ENCODE results near the gene NOX1. TPM values are rescaled to one million over a fixed set of nuclear protein-coding genes. Genes with fewer than 3 reads are reported as not detected.
A peak's percentile ranks its signal among the peaks of the same experiment; 100 is the strongest.

Gene NOX1
- polyA plus RNA-seq, 2 of the 4 experiments (the other 2 are of a cell fraction): 1.4 TPM; not detected in 1

DNA sequence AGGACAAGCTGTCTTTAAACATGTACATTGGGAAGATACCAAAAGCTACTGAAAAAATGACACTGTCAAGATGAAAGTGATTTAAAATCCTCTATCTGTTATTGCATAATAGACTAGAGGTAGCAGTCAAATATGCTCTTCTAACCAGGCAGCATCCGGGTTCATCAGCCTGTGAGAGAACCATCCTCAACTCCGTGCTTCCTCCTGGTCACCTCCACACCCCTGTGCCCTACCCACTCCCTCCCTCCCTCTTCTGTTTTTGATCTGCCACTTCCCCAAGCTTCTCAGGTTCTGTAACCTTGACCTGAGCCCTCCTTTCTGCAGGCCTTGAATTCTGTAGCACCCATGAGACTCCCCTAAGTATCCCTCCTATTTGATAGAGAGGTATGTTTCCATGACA, 5.9 kb downstream of the NOX1 start (continued):
- no peak for TF ChIP-seq PBX3 (IDR thresholded peaks at IDR 0.05)
- TF ChIP-seq MAFK (IDR thresholded peaks at IDR 0.05; ENCODE audit: partially characterized antibody): no peak
- TF ChIP-seq POLR2A (IDR thresholded peaks at IDR 0.05; ENCODE audit: low read length): no peak
- TF ChIP-seq MAX (IDR thresholded peaks at IDR 0.05): no peak
- TF ChIP-seq SREBF2 (IDR thresholded peaks at IDR 0.05): no peak

DNA sequence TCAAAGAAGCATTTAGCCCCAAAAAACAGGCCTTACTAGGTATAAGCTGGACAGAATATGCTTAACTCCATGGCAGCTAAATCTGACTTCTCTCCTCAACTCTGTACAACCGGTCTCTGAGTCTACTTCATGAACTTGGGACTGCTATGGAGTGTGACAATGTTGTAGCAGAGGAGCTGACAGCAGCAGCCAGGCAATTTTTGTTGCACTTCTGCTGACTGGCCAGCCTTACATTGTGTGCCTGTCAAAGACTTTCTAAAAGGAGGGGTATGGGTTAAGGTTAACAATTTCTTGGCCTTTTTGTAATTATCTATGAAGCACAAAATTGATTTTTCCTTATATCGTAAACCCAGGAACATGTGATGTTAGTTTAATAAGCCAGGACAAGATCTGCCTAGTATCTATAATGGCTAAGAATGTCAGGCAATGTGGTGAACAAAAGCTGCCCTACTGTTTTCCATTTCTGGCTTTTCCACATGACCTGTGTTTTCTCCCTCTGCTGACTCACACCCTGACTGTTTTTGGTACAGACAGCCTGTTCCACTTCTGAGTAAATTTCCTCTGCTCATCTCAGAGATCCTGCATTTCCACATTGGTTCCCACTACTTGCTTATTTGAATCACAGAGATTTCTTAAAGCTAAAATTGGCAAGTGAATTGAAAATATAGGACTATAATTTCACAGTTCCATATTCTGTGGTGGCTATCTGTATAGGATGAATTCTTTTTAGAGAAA, 9.3 kb downstream of the NOX1 start:
- FAIRE-seq: peak; percentile 73

DNA sequence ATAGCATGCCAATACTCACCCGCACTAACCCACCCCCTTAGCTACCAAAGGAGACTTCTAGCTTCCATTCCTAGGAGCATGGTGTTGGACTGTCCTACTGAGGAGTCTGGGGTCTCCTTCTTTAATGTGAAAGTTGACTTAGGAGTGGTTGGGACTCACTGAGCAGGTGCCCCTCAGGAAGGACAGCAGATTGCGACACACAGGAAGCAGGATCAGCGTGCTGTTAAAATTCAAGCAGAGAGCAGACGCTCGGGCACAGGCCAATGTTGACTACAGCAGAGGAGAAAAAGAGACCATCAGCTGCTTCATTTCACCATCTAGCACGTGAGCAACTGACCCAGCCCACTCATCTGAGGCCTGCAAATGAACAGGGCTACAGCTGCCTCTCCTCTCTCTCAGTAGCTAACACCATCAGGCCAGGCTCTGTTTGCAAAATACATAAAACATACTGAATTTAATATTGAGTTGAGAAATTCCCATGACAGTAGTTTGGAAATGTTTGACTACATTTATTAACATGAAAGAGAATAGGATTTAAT, 10.8 kb downstream of the NOX1 start:
- POLR2A ChIA-PET: no interaction called here
- no peak overlapping the region for H3K4me2 ChIP-seq
- DNase-seq (ENCODE audit: low read depth in 1 of 2, low spot score in 1 of 2) (no peak), ATAC-seq (no peak), FAIRE-seq (no peak)
- H3K9me3 ChIP-seq: no peaks in the 10 kb centered on the region
- 82% methylated on average over 6 of the region's 6 CpGs for WGBS (ENCODE audit: missing lambda C conversion rate)
- no peak overlapping the region for H3K4me3 ChIP-seq
- CTCF ChIA-PET: no interaction called here
- H3K4me1 ChIP-seq: no peaks in the 10 kb centered on the region; the same call in 2 of the 3 replicates
- no peak for TF ChIP-seq EHF (CRISPR knock-in tag; IDR thresholded peaks at IDR 0.05)
- no peak overlapping the region for H3K27ac ChIP-seq

More for the DNA sequence above, 9.3 kb downstream of the NOX1 start:
- H3K27ac ChIP-seq: no peak overlapping the region; a peak in 1 of 6 replicates
- no peak for TF ChIP-seq PHF8 (IDR thresholded peaks at IDR 0.05; ENCODE audit: borderline replicate concordance, low read depth)
- no peak for TF ChIP-seq MAFK (IDR thresholded peaks at IDR 0.05; ENCODE audit: partially characterized antibody)
- H3K4me2 ChIP-seq: no peak overlapping the region
- ATAC-seq (no peak), DNase-seq (ENCODE audit: low read depth in 1 of 2, low spot score in 1 of 2) (no peak)
- CTCF ChIA-PET: no interaction called here
- WGBS (ENCODE audit: missing lambda C conversion rate): 60% methylated on average over 2 of the region's 2 CpGs
- H3K9me3 ChIP-seq: no peaks in the 10 kb centered on the region
- no peak overlapping the region for H3K4me3 ChIP-seq
- no peaks in the 10 kb centered on the region; the same call in 2 of the 3 replicates for H3K4me1 ChIP-seq
- POLR2A ChIA-PET: no interaction called here

DNA sequence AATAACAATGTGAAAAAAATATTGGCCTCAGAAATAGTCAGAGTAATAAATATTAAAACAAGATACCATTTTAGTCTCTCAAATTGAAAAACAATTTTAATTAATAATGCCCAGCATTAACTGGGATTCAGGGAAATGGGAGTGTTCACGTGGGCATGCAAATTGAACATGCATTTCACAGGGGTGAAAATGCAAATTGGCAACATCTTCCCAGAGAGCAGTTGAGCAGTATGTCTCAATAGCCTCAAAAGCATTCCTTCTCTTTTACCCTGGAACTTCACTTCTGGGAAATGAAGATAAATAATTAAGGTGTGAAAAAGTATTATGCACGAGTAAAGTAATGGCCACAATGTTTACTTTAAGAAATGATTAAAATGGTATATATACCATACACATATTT, 21.3 kb downstream of the NOX1 start:
- FAIRE-seq: peak; percentile 93
- Histone ChIP-seq H3K4me2 (no peak overlapping the region), H3K9me3 (no peaks in the 10 kb centered on the region), H3K27ac (no peak overlapping the region), H3K4me3 (no peak overlapping the region), H3K4me1 (no peaks in the 10 kb centered on the region)
- ATAC-seq: no peak
- no peak for TF ChIP-seq KDM1A (IDR thresholded peaks at IDR 0.05; ENCODE audit: low read depth)
- TF ChIP-seq CBX8 (IDR thresholded peaks at IDR 0.05): no peak
- no peak for TF ChIP-seq RARB (CRISPR knock-in tag; IDR thresholded peaks at IDR 0.05)
- no peak for TF ChIP-seq USF2 (IDR thresholded peaks at IDR 0.05)
- no peak for TF ChIP-seq RFX5 (IDR thresholded peaks at IDR 0.05)
- no peak for TF ChIP-seq KDM5A (IDR thresholded peaks at IDR 0.05)
- DNase-seq (ENCODE audit: low read depth in 1 of 2, low spot score in 1 of 2): no peak
- ChIA-PET CTCF (no interaction called here), POLR2A (no interaction called here)
- 57% methylated on average over 2 of the region's 2 CpGs for WGBS (ENCODE audit: missing lambda C conversion rate)

DNA sequence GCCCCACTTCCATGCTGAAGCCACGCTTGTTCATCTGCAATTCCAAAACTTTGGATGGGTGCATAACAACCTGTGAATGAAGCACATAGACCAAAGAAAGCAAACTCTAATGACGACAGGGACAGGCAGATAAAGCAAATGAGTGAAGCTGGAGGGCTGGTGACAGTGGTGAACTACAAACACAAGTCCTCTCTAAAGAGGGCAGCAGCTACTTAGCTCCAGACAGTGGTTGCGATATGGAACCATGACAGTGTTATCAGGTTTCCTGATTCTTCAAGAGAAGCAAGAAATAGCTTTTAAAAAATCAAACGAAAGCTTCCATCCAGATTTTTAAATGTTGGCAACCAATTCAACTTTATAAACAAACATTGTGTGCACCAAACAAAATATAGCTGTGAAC, 23.8 kb downstream of the NOX1 start:
- DNase-seq (ENCODE audit: low read depth in 1 of 2, low spot score in 1 of 2) (no peak), FAIRE-seq (no peak), ATAC-seq (no peak)
- no peaks in the 10 kb centered on the region for H3K4me1 ChIP-seq
- ChIA-PET CTCF (no interaction called here), POLR2A (no interaction called here)
- WGBS (ENCODE audit: missing lambda C conversion rate): 73% methylated on average over 4 of the region's 4 CpGs
- no peak overlapping the region for H3K27ac ChIP-seq
- no peaks in the 10 kb centered on the region for H3K9me3 ChIP-seq
- no peak overlapping the region for H3K4me3 ChIP-seq
- H3K4me2 ChIP-seq: no peak overlapping the region
- TF ChIP-seq KDM1A (IDR thresholded peaks at IDR 0.05; ENCODE audit: low read depth): no peak
- no peak for TF ChIP-seq HEYL (CRISPR knock-in tag; IDR thresholded peaks at IDR 0.05)
- no peak for TF ChIP-seq CBX2 (IDR thresholded peaks at IDR 0.05; ENCODE audit: borderline replicate concordance, low read depth)

Data from A549 (cell line).